Lower lobe of right lung (tissue), 2 donors: ENCODE data around the gene CREBBP. TPM values are rescaled to one million over a fixed set of nuclear protein-coding genes. Genes with fewer than 3 reads are reported as not detected.
A peak's percentile ranks its signal among the peaks of the same experiment; 100 is the strongest.

Experiments
- ATAC-seq, 2 donors: fragments of 200-7000 bp; cut with Tn5 transposase; one replicate each; pipeline ENCODE4 v1.9.1; 2020 to 2022; ENCODE audit warnings: mild to moderate bottlenecking in 2 of 2, moderate library complexity in 2 of 2
- DNase-seq: peaks from one replicate; pipeline ENCODE4 v3.0.0-alpha.2; 2020
- H3K27ac ChIP-seq: fragments of 200-600 bp; one replicate; pipeline ENCODE4 v1.8.0; 2022
- H3K27me3 ChIP-seq: fragments of 200-600 bp; one replicate; pipeline ENCODE4 v1.8.0; 2022; ENCODE audit warnings: low read depth
- H3K36me3 ChIP-seq: fragments of 200-600 bp; one replicate; pipeline ENCODE4 v1.8.0; 2022; ENCODE audit warnings: mild to moderate bottlenecking
- H3K4me1 ChIP-seq: fragments of 200-600 bp; one replicate; pipeline ENCODE4 v1.8.0; 2022
- H3K4me3 ChIP-seq: fragments of 200-600 bp; one replicate; pipeline ENCODE4 v1.8.0; 2022; ENCODE audit warnings: mild to moderate bottlenecking
- H3K9me3 ChIP-seq: fragments of 200-600 bp; one replicate; pipeline ENCODE4 v1.8.0; 2022
- intact Hi-C: fragments of 100-400 bp; cut with DNase I; formaldehyde crosslinking; loops from one replicate; pipeline ENCODE4 v1.11.0; 2022
- total RNA-seq: library from RNA; stranded (reverse); fragmentation: NEBNext Ultra II Directional; extraction: Animal tissue kit (Norgen Biotek cat#: 25700); gene quantifications from one replicate; pipeline ENCODE4 v1.2.1, GENCODE V29; 2021
- TF ChIP-seq, protein P1 (sequence below): fragments of 200-600 bp; IDR thresholded peaks from one replicate; pipeline ENCODE4 v1.8.0; 2022; ENCODE audit warnings: antibody characterized with exemption, mild to moderate bottlenecking
- donor health status: DM: no; HTN: yes; CAD: no; lungs with severe emphysema.

CREBBP gene
- total RNA-seq, 1 donor from 2014 or later, result 78.3 TPM

DNA sequence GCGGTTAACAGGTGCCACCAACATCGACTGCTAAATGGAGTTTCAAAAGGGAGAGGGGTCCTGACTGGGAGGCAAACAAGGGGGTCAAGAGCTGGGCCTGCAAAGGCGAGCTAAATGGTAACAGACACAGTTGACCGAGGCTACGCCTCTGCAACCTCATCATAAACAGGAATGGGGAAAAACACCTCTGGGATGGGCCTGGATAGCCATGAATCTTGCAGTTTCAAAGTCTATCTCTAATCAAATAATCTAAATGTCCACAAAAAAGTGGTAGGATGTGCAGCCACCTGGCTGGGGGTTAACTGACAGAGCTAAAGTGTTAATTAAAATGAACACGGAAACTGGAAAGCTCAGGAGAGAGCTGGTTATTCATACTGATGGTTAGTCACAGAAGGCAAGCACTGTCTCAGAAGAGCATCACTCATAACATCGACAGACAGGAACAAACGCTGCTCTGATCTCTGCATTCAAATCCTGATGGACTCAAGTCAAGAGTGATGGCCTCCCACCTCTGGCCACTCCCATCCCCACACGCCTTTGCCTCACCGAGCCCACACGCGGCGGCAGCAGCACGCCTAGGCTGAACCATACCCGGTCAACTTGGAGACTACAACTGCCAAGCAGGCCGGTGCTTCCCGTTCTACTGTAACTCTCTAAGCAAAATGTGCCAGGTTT, 56.3 kb downstream of the CREBBP start:
- TF ChIP-seq, protein P1, sequence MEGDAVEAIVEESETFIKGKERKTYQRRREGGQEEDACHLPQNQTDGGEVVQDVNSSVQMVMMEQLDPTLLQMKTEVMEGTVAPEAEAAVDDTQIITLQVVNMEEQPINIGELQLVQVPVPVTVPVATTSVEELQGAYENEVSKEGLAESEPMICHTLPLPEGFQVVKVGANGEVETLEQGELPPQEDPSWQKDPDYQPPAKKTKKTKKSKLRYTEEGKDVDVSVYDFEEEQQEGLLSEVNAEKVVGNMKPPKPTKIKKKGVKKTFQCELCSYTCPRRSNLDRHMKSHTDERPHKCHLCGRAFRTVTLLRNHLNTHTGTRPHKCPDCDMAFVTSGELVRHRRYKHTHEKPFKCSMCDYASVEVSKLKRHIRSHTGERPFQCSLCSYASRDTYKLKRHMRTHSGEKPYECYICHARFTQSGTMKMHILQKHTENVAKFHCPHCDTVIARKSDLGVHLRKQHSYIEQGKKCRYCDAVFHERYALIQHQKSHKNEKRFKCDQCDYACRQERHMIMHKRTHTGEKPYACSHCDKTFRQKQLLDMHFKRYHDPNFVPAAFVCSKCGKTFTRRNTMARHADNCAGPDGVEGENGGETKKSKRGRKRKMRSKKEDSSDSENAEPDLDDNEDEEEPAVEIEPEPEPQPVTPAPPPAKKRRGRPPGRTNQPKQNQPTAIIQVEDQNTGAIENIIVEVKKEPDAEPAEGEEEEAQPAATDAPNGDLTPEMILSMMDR, result no peak
- ATAC-seq, result no peak
- Histone ChIP-seq H3K4me1 (peaks cover 61% of the 10 kb centered on the region), H3K4me3 (no peak overlapping the region), H3K36me3 (peaks cover 3% of the 10 kb centered on the region), H3K27ac (no peak overlapping the region), H3K9me3 (no peaks in the 10 kb centered on the region), H3K27me3 (no peaks in the 10 kb centered on the region)
- no peak for DNase-seq
- intact Hi-C loops, result no loop called here

DNA sequence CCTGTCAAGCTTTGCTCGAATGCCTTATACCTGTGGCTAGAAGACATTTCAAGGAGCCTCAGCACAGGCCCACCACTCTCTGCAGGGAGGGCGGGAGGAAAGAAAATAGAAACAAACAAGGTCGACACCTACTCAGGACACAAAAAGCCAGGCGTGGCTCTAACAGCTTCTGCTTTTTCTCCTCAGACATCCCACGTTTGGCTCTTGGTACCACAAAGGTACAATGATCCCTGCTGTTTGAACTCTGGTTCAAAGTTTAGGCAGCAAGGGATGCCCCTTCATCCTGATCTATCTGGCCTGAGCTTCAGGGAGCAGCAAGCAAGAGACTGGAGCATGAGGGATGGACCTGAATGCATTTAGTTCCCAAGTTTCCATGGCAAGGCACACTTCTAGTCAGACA, 57.1 kb downstream of the CREBBP start:
- H3K4me3 ChIP-seq, result no peak overlapping the region
- H3K9me3 ChIP-seq, result no peaks in the 10 kb centered on the region
- ATAC-seq, result no peak
- TF ChIP-seq, protein P1, result no peak
- H3K4me1 ChIP-seq, result peaks cover 68% of the 10 kb centered on the region
- intact Hi-C loops, result no loop called here
- no peaks in the 10 kb centered on the region for H3K27me3 ChIP-seq
- DNase-seq, result no peak
- H3K36me3 ChIP-seq, result no peaks in the 10 kb centered on the region
- H3K27ac ChIP-seq, result no peak overlapping the region

DNA sequence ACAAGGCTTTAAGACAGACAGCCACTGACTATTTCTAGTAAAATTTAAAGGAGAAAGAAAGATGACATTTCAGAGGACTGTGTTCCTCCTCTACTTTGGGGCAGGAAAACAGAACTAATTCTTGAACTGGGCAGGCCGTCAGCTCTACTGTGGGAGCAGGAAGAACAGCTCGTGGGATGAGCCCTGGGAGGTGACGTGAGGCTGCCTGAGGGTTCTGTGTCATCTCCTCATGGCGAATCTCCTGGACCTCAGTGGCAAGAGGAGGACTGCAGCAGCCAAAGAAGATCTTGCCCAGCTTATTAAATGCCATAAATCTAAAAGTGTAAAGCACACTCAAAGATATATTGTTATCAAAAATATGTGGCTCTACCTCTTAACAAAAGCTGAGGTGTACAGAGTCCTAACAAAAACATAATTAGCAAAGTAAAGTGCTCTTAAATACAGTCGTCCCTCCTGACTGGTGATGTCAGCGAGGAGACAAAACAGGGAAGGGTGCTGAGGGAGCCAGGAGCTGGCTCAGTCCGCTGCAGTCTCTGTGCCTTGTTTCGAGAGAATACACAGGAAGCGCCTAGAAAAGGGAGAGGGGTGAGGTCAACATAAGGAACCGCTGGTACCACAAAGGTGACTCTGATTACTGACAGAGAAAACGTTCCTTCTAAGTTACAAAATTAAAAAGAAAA, 58.0 kb downstream of the CREBBP start:
- no peak overlapping the region for H3K27ac ChIP-seq
- intact Hi-C loops, result no loop called here
- no peaks in the 10 kb centered on the region for H3K36me3 ChIP-seq
- no peaks in the 10 kb centered on the region for H3K27me3 ChIP-seq
- DNase-seq (no peak), ATAC-seq (peak; percentile 26 to 59)
- TF ChIP-seq, protein P1, result no peak
- peaks cover 75% of the 10 kb centered on the region for H3K4me1 ChIP-seq
- no peaks in the 10 kb centered on the region for H3K9me3 ChIP-seq
- no peak overlapping the region for H3K4me3 ChIP-seq

DNA sequence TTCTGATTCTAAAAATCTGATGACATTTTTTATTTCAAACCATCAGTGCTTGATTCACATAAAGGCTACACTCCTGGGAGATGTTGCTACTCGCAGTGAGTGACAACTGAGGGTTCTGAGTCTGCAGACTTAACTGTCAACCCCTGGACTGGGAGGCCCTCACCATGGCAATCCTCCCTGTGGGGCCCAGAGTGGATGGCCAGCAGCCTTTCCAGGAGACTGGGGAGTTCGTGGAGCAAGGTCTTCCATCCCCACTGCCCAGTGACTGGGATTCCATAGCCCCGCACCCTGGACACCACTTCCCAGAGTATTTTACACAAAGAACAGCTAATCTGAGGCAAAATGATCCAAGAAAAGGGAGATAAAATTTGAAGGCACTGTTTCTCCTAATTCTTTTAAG, 59.3 kb downstream of the CREBBP start:
- Histone ChIP-seq H3K36me3 (no peaks in the 10 kb centered on the region), H3K4me1 (peaks cover 82% of the 10 kb centered on the region), H3K4me3 (no peak overlapping the region), H3K27ac (no peak overlapping the region), H3K9me3 (no peaks in the 10 kb centered on the region), H3K27me3 (no peaks in the 10 kb centered on the region)
- ATAC-seq (no peak), DNase-seq (no peak)
- intact Hi-C loops, result no loop called here
- TF ChIP-seq, protein P1, result no peak

DNA sequence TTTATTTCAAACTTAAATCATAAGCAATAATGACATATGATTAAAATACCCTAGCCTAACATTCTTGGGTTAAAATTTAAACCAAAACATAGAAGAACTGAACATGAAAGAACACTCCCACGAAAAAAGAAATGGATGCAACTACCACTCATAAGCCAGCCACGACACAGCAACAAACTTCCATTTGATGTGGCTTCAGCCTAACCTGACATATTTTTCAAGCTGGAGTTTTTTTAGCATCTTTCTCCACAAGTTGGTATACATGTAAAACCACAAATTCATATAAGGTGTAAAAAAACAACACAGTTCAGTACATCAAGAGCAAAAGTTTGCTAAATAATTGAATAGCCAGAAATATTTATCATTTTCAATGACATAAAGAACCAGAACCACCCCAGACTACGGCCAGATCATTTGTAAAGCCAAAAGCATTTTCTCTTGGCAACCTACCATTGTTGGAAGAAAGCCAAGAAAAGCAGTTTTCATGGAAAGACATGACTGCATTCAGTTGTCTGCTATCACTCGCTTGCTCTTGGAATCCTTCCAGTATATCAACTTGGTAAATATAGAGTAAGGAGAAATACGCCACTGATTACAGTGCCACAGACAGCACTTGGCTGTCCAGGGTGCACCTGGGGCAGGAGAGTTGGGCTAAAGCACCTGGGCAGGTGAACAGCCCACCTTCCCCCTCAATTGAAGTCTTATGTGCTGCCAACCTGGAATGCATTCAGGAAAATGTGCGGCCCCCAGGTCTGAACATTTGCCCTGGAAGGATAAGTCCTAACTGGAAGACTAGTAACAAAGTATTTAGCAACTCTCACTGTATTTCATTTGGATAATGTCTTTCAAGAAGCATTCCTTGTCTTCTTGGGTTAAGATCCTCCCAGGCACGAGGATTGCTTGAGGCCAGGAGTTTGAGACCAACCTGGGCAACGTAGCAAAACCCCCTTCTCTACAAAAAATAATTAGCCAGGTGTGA, 60.5 kb downstream of the CREBBP start:
- Histone ChIP-seq H3K27me3 (no peaks in the 10 kb centered on the region), H3K9me3 (no peaks in the 10 kb centered on the region), H3K4me3 (no peak overlapping the region), H3K36me3 (no peaks in the 10 kb centered on the region), H3K27ac (no peak overlapping the region), H3K4me1 (peaks cover 82% of the 10 kb centered on the region)
- intact Hi-C loops, result no loop called here
- DNase-seq, result no peak
- peak; percentile 32 to 52 for ATAC-seq
- TF ChIP-seq, protein P1, result no peak
